Sigmoid colon (tissue), 7 donors: ENCODE results near the gene TTC32. TPM values are rescaled to one million over a fixed set of nuclear protein-coding genes. Genes with fewer than 3 reads are reported as not detected.

Experiments
- DNase-seq: peaks from one replicate; pipeline ENCODE4 v3.0.0-alpha.2; 2019
- H3K27ac ChIP-seq, 4 donors: fragments of 200-600 bp; sonication (generic); one replicate each; pipeline ENCODE4 v1.5.1; 2016 to 2019; ENCODE audit warnings: mild to moderate bottlenecking in 1 of 4
- H3K27me3 ChIP-seq, 3 donors: fragments of 200-600 bp; sonication (generic); one replicate each; pipeline ENCODE4 v1.5.1; 2019; ENCODE audit warnings: mild to moderate bottlenecking in 1 of 3
- H3K36me3 ChIP-seq, 4 donors: fragments of 200-600 bp; sonication (generic); one replicate each; pipeline ENCODE4 v1.5.1; 2016 to 2019
- H3K4me1 ChIP-seq, 4 donors: fragments of 200-600 bp; sonication (generic); one replicate each; pipeline ENCODE4 v1.5.1; 2017 to 2019
- H3K4me3 ChIP-seq, 4 donors: fragments of 200-600 bp; sonication (generic); one replicate each; pipeline ENCODE4 v1.5.1; 2017 to 2019; ENCODE audit warnings: mild to moderate bottlenecking in 2 of 4, moderate library complexity in 1 of 4
- H3K9me3 ChIP-seq, 4 donors: fragments of 200-600 bp in 3 of 4; sonication (generic) in 3 of 4; one replicate each; pipeline versions ENCODE4 v1.5.1 to v1.6.1; 2013 to 2019
- CTCF ChIP-seq, 4 experiments: fragments of 450-650 bp in 3 of 4; fragments of 200-600 bp in 1 of 4; IDR thresholded peaks; one replicate each; pipeline ENCODE4 v1.5.1; 2016 to 2019; ENCODE audit warnings: antibody characterized with exemption in 4 of 4, mild to moderate bottlenecking in 3 of 4, moderate library complexity in 2 of 4
- EP300 ChIP-seq, 4 donors: sonication (generic); formaldehyde crosslinking; IDR thresholded peaks; one replicate each; pipeline ENCODE4 v1.6.1; 2017; ENCODE audit warnings: antibody characterized with exemption in 4 of 4
- POLR2A ChIP-seq, 2 donors: fragments of 450-650 bp; IDR thresholded peaks; one replicate each; pipeline ENCODE4 v1.6.1; 2016; ENCODE audit warnings: antibody characterized with exemption in 2 of 2, mild to moderate bottlenecking in 2 of 2, moderate library complexity in 2 of 2
- POLR2AphosphoS5 ChIP-seq, 4 donors: sonication (generic); formaldehyde crosslinking; IDR thresholded peaks; one replicate each; pipeline ENCODE4 v1.6.1; 2017; ENCODE audit warnings: antibody characterized with exemption in 4 of 4
- WGBS, 2 donors: extraction: QIAGEN DNeasy Blood & Tissue Kit; methylation state at CpG; one replicate each; pipeline ENCODE4 v1.1.7; 2013; 5-methylcytosine and 5-hydroxymethylcytosine counted together
- intact Hi-C: fragments of 100-400 bp; cut with DNase I; formaldehyde crosslinking; loops from one replicate; pipeline ENCODE4 v1.15.1; 2023
- polyA plus RNA-seq, 3 donors: library from polyadenylated mRNA; stranded (reverse); fragments of 200-250 nt; gene quantifications; one replicate each; pipeline ENCODE4 v1.2.3, GENCODE V29; 2013
- total RNA-seq, 4 donors: library from RNA; depleted of rRNA; stranded (reverse); fragments of >200 nt; gene quantifications; one replicate each; pipeline ENCODE4 v1.1.0, GENCODE V29; 2016
- donor health status: healthy with polysubstance abuse.
- donor health status: Bipolar disorder and iron deficiency.
- donor health status: healthy.

Gene TTC32
- total and polyA plus RNA-seq, 7 donors, result 7.3 to 21.6 (median 12.8) TPM

GRCh38 chr2:19899985-19900930 lies 1.5 kb downstream of the TTC32 start:
- intact Hi-C loops, result loop anchor here (5.0 to 10.0 kb wide), 3 partner anchors 152 to 1345 kb away; partner anchors contain the start of gene LAPTM4A
- H3K36me3 ChIP-seq, result no peaks in the 10 kb centered on the region
- peaks cover 0 to 57% (median 45%) of the 10 kb centered on the region in 4 donors for H3K4me1 ChIP-seq
- DNase-seq, result no peak
- WGBS, 2 donors, result 13 to 23% methylated on average over 11 of the region's 11 CpGs
- no peaks in the 10 kb centered on the region for H3K9me3 ChIP-seq
- H3K27ac ChIP-seq, result peak overlapping the region; percentile 88 to 95 (median 94)
- H3K4me3 ChIP-seq, result peak overlapping the region; percentile 70 to 98 (median 78)
- no peak for TF ChIP-seq POLR2A (IDR thresholded peaks at IDR 0.05)
- H3K27me3 ChIP-seq, result no peaks in the 10 kb centered on the region

DNA sequence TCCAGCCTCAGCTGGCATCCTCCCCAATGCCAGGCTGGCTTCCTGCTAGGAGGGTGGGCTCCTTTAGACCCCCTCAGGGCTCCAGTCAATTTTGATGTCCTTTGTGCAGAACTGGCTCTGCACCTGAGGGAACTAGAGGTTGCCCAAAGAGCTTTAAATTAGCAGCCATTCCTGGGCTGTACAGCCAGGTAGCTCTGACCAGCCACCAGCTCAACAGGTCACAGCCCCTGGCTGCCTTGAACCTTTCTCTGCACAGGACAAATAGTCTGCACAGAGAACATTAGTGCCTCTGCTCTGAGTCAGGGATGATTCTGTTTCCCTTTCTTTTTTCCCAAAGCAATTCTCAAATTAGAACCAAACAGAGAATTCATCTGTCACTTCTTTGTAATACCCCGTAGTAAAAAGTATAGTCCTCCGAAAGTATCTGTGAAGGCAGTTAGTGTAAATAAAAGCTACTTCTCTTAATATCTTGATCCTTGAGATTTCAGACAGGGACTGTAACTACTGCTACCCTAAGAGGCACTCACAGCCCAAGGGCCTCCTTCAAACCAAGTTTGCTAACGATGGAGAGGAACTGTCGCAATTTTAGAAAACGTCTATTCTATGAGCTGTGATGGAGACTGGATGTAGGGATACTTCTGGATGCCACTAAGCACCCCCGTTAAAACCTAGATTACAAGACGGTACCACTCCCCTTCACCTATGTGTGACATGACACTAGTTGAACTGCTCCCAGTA lies 3.0 kb downstream of the TTC32 start:
- Histone ChIP-seq H3K4me1 (peaks cover 0 to 63% (median 45%) of the 10 kb centered on the region in 4 donors), H3K9me3 (no peaks in the 10 kb centered on the region), H3K27ac (no peak overlapping the region), H3K36me3 (no peaks in the 10 kb centered on the region), H3K27me3 (no peaks in the 10 kb centered on the region), H3K4me3 (no peak overlapping the region)
- 80 to 85% methylated on average over 7 of the region's 7 CpGs for WGBS, 2 donors
- intact Hi-C loops, result no loop called here
- TF ChIP-seq POLR2AphosphoS5 (IDR thresholded peaks at IDR 0.05), result no peak
- no peak for TF ChIP-seq CTCF (IDR thresholded peaks at IDR 0.05)
- no peak for TF ChIP-seq EP300 (IDR thresholded peaks at IDR 0.05)
- DNase-seq, result no peak

- Histone ChIP-seq H3K4me3 (no peak overlapping the region), H3K9me3 (no peaks in the 10 kb centered on the region), H3K4me1 (peaks cover 0 to 62% (median 44%) of the 10 kb centered on the region in 4 donors), H3K36me3 (no peaks in the 10 kb centered on the region), H3K27me3 (no peaks in the 10 kb centered on the region), H3K27ac (no peak overlapping the region)
- 68 to 78% methylated on average over 5 of the region's 5 CpGs for WGBS, 2 donors
- no peak for DNase-seq
- no peak for TF ChIP-seq POLR2A (IDR thresholded peaks at IDR 0.05)
- TF ChIP-seq POLR2AphosphoS5 (IDR thresholded peaks at IDR 0.05), result no peak
- no peak for TF ChIP-seq CTCF (IDR thresholded peaks at IDR 0.05)
- intact Hi-C loops, result no loop called here
Observed at GRCh38 chr2:19897623-19898245, 4.0 kb downstream of the TTC32 start.

DNA sequence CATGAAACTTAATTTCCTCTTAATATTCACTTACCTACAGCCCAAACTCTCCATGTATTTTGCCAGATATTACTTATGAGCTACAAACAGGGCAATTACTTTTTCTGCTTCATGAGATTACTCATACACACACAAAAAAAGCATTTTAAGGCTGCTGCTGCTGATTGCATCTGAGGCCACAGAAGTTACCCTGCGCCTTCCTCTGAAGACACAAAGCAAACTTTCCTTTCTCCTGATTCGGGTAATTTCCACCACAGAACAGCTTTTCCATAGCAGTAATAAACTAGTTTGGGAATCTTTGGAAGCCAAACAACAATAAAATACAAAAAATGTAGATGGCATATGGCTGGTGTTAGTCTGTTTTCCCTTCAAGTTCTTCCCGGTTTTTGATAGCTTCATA lies 6.2 kb downstream of the TTC32 start:
- Histone ChIP-seq H3K4me1 (peaks cover 0 to 57% (median 38%) of the 10 kb centered on the region in 4 donors), H3K27ac (no peak overlapping the region), H3K9me3 (no peaks in the 10 kb centered on the region), H3K4me3 (no peak overlapping the region), H3K36me3 (no peaks in the 10 kb centered on the region), H3K27me3 (no peaks in the 10 kb centered on the region)
- TF ChIP-seq CTCF (IDR thresholded peaks at IDR 0.05) (no peak), POLR2A (IDR thresholded peaks at IDR 0.05) (no peak), EP300 (IDR thresholded peaks at IDR 0.05) (no peak)
- intact Hi-C loops, result no loop called here
- WGBS, 2 donors, result 47 to 72% methylated on average over 3 of the region's 3 CpGs
- no peak for DNase-seq
